Heart left ventricle (tissue), 13 donors: ENCODE measurements around the gene OSGIN1.

Experiments
- POLR2A ChIP-seq, 2 donors: fragments of 450-650 bp; IDR thresholded peaks; one replicate each; pipeline ENCODE4 v1.6.1; 2017; ENCODE audit warnings: antibody characterized with exemption in 2 of 2, mild to moderate bottlenecking in 2 of 2, moderate library complexity in 2 of 2
- TF ChIP-seq, protein P1 (sequence below), 12 donors: fragments of 200-600 bp; sonication (generic) in 4 of 12; IDR thresholded peaks; one replicate each; pipeline versions ENCODE4 v1.5.0 to v1.8.0; 2018 to 2022; ENCODE audit warnings: antibody characterized with exemption in 12 of 12, mild to moderate bottlenecking in 5 of 12
- donor health status: ischemic (EF 13 %, LVEDD 7.1; RV severe dilation, severe dysfunction).
- donor health status: DM: no; HTN: yes; CAD: no.
- donor health status: DM: no; HTN: no; CAD: no.
- donor health status: ischemic (EF 25% LVEDD 6.9; RV normal size, moderate dysfunction).
- donor health status: ischemic (EF 25% LVEDD 5.7; RV mildly dilated, moderate dysfunction).
- donor health status: ischemic (EF 35%, LVEDD 5.7; RV mildly dilated, moderate dysfunction).
- donor health status: nonischemic (EF 11% LVEDD 7.7; RV severe dilation, severe dysfunction).
- donor health status: DM: yes; HTN: yes; CAD: no.
- donor health status: PGD.
- donor health status: ischemic (EF 29% LVEDD 5.4; RV normal size, mild dysfunction).
- donor health status: nonischemic (EF 23%, LVEDD 6.1; RV moderate dilation, normal function).

DNA sequence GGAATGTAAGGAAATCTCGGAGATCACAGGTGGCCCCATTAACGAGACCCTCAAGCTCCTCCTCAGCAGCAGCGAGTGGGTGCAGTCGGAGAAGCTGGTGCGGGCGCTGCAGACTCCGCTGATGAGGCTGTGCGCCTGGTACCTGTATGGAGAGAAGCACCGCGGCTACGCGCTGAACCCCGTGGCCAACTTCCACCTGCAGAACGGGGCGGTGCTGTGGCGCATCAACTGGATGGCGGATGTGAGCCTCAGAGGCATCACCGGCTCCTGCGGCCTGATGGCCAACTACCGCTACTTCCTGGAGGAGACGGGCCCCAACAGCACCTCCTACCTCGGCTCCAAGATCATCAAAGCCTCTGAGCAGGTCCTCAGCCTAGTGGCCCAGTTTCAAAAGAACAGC lies 38.0 kb upstream of the OSGIN1 start:
- TF ChIP-seq POLR2A (IDR thresholded peaks at IDR 0.05), result no peak
- TF ChIP-seq, protein P1, sequence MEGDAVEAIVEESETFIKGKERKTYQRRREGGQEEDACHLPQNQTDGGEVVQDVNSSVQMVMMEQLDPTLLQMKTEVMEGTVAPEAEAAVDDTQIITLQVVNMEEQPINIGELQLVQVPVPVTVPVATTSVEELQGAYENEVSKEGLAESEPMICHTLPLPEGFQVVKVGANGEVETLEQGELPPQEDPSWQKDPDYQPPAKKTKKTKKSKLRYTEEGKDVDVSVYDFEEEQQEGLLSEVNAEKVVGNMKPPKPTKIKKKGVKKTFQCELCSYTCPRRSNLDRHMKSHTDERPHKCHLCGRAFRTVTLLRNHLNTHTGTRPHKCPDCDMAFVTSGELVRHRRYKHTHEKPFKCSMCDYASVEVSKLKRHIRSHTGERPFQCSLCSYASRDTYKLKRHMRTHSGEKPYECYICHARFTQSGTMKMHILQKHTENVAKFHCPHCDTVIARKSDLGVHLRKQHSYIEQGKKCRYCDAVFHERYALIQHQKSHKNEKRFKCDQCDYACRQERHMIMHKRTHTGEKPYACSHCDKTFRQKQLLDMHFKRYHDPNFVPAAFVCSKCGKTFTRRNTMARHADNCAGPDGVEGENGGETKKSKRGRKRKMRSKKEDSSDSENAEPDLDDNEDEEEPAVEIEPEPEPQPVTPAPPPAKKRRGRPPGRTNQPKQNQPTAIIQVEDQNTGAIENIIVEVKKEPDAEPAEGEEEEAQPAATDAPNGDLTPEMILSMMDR (IDR thresholded peaks at IDR 0.05), result no peak
